ENCODE data around the gene AXIN2. TPM values are rescaled to one million over a fixed set of nuclear protein-coding genes. Genes with fewer than 3 reads are reported as not detected.

AXIN2 gene
- total RNA-seq, 2 donors from 2014 or later, result 8.7 to 29.8 TPM

GRCh38 chr17:65572581-65573281 is 11.3 kb upstream of the AXIN2 start:
- TF ChIP-seq, protein P1, sequence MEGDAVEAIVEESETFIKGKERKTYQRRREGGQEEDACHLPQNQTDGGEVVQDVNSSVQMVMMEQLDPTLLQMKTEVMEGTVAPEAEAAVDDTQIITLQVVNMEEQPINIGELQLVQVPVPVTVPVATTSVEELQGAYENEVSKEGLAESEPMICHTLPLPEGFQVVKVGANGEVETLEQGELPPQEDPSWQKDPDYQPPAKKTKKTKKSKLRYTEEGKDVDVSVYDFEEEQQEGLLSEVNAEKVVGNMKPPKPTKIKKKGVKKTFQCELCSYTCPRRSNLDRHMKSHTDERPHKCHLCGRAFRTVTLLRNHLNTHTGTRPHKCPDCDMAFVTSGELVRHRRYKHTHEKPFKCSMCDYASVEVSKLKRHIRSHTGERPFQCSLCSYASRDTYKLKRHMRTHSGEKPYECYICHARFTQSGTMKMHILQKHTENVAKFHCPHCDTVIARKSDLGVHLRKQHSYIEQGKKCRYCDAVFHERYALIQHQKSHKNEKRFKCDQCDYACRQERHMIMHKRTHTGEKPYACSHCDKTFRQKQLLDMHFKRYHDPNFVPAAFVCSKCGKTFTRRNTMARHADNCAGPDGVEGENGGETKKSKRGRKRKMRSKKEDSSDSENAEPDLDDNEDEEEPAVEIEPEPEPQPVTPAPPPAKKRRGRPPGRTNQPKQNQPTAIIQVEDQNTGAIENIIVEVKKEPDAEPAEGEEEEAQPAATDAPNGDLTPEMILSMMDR (IDR thresholded peaks at IDR 0.05), result no peak
- no peaks in the 10 kb centered on the region for H3K36me3 ChIP-seq
- H3K4me1 ChIP-seq, result no peaks in the 10 kb centered on the region
- H3K9me3 ChIP-seq, result no peaks in the 10 kb centered on the region
- H3K4me3 ChIP-seq, result no peak overlapping the region
- no peak for DNase-seq (ENCODE audit: low spot score)
- no peak overlapping the region for H3K27ac ChIP-seq
- H3K27me3 ChIP-seq, result no peaks in the 10 kb centered on the region

GRCh38 chr17:65572186-65572580 is 10.7 kb upstream of the AXIN2 start:
- no peaks in the 10 kb centered on the region for H3K9me3 ChIP-seq
- H3K27me3 ChIP-seq, result no peaks in the 10 kb centered on the region
- H3K4me3 ChIP-seq, result no peak overlapping the region
- H3K36me3 ChIP-seq, result no peaks in the 10 kb centered on the region
- H3K27ac ChIP-seq, result no peak overlapping the region
- no peaks in the 10 kb centered on the region for H3K4me1 ChIP-seq
- TF ChIP-seq, protein P1 (IDR thresholded peaks at IDR 0.05), result no peak
- no peak for DNase-seq (ENCODE audit: low spot score)

- Histone ChIP-seq H3K27ac (no peak overlapping the region), H3K4me1 (peaks cover 0 to 11% of the 10 kb centered on the region in 2 donors), H3K4me3 (no peak overlapping the region), H3K36me3 (no peaks in the 10 kb centered on the region), H3K27me3 (no peaks in the 10 kb centered on the region), H3K9me3 (no peaks in the 10 kb centered on the region)
- no peak for DNase-seq (ENCODE audit: low spot score)
- TF ChIP-seq, protein P1 (IDR thresholded peaks at IDR 0.05), result no peak
Observed at GRCh38 chr17:65568918-65569317, 7.5 kb upstream of the AXIN2 start.

DNA sequence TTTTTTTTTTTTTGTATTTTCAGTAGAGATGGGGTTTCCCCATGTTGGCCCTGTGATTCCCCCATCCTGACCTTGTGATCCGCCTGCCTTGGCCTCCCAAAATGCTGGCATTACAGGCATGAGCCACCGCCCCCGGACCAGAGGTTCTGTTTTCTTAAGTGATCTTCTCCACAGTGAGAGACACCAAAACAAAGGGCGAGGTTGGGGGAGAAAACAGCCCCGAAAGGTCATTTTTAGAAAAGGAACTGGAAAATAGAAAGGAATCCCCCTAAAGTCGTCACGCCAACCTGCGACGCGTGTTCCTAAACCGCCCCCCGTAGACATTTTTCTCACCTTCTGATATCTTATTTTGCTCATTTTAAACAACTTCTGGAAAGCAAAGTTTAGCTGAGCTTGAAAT is 6.1 kb upstream of the AXIN2 start:
- TF ChIP-seq, protein P1 (IDR thresholded peaks at IDR 0.05), result no peak
- H3K4me3 ChIP-seq, result no peak overlapping the region
- H3K27me3 ChIP-seq, result no peaks in the 10 kb centered on the region
- no peak overlapping the region for H3K27ac ChIP-seq
- no peak for DNase-seq (ENCODE audit: low spot score)
- H3K36me3 ChIP-seq, result no peaks in the 10 kb centered on the region
- H3K9me3 ChIP-seq, result no peaks in the 10 kb centered on the region
- peaks cover 0 to 11% of the 10 kb centered on the region in 2 donors for H3K4me1 ChIP-seq

DNA sequence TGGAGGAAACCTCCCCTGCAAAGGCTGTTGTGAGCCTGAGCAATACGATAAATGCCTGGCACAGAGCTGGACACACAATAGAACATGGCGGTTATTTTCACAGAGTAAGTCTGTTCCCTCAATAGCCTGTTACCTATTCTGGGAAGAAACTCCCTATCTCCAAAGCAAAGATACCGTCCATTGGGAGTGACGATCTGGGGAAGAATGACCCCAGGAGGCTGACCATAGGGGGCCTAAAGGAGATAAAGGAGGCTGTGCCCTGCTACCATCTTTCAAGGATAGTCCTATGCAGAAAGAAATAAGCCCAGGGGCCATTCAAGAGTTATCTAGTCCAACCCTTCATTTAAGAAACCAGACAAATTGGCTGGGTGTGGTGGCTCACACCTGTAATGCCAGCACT is 4.1 kb upstream of the AXIN2 start:
- no peaks in the 10 kb centered on the region for H3K36me3 ChIP-seq
- TF ChIP-seq, protein P1 (IDR thresholded peaks at IDR 0.05), result no peak
- no peaks in the 10 kb centered on the region for H3K27me3 ChIP-seq
- H3K9me3 ChIP-seq, result no peaks in the 10 kb centered on the region
- H3K4me1 ChIP-seq, result peaks cover 0 to 17% of the 10 kb centered on the region in 2 donors
- H3K4me3 ChIP-seq, result no peak overlapping the region
- no peak for DNase-seq (ENCODE audit: low spot score)
- no peak overlapping the region for H3K27ac ChIP-seq

DNA sequence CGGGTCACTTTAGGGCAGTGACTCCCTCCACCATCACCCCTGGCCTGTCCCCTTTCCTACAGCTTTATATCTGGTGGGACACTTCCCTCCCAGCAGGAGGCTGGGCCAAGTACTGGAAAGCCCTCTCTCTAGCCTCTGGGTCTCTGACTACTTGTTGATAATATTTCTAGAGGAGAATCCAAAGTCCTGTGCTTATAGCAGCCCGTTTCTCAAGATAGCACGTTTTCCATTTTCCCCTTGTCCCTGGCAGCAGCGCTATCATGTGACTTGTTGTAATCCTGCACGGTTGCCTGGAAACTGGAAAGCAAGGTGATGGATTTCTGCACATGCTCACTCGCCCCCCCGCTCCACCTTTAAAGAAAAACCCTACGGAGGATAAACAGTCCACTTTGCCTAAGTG is 3.3 kb upstream of the AXIN2 start:
- Histone ChIP-seq H3K4me1 (peaks cover 0 to 17% of the 10 kb centered on the region in 2 donors), H3K36me3 (no peaks in the 10 kb centered on the region), H3K27ac (peak overlapping the region; percentile 55 to 63), H3K9me3 (no peaks in the 10 kb centered on the region), H3K27me3 (no peaks in the 10 kb centered on the region), H3K4me3 (no peak overlapping the region)
- TF ChIP-seq, protein P1 (IDR thresholded peaks at IDR 0.05), result no peak
- no peak for DNase-seq (ENCODE audit: low spot score)

All from right atrium auricular region (tissue), 2 donors.